GM10248 (cell line): ENCODE measurements around the gene CRADD.

Experiments
- CTCF ChIA-PET: fragments of 300-600 bp; sonication (Branson Sonifier 250); formaldehyde crosslinking; extraction: SDS; loops from one replicate; lab custom pipeline; 2021; ENCODE audit warnings: antibody characterized with exemption; lab: Yijun Ruan, JAX
- POLR2A ChIA-PET: fragments of 350-650 bp; sonication (Branson Sonifier 250); formaldehyde crosslinking; extraction: SDS; loops from one replicate; lab custom pipeline; 2020; ENCODE audit warnings: antibody characterized with exemption; lab: Yijun Ruan, JAX
- DNase-seq: peaks from one replicate; pipeline ENCODE4 v3.0.0; 2012; ENCODE audit errors: extremely low spot score
- TF ChIP-seq, protein P1 (sequence below): IDR thresholded peaks from 2 replicates; pipeline ENCODE4 v1.5.1; 2012; ENCODE audit warnings: mild to moderate bottlenecking, low read depth; ENCODE audit errors: extremely low read depth, missing control alignments, control extremely low read depth

The CRADD gene

DNA sequence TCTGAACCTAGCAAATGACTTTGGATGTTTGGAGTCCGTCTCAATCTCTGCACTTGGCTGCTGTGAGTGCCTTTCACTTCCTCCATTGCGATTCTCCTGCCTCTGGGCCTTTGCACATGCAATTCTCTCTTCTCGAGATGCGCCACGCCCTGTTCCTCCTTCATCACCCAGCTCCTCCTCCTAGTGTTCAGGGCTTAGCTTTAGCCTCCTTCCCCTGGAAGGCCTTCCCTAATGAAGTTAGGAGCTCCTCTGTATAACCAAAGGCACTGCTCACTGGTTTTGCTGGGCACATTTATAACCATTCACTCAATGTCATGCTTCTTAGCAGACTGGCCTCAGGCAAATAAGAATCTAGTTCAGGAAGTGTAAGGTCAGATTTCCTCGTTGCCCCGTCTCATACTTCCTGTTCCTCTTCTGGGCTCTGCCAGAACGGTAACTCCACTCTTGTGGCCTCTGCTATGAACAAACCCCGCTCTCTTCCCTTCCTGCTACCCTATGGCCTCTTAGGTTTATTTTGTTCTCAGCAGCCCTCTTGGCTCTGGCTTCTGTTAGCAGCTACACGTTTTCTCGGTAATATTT is 171.4 kb downstream of the CRADD start:
- POLR2A ChIA-PET = no interaction called here
- no peak for DNase-seq
- CTCF ChIA-PET = interaction anchor here (0.6 to 1.5 kb wide), 3 partner anchors 9 to 924 kb away, joined by 3 to 4 read pairs (median 3); no protein-coding TSS in a partner anchor
- TF ChIP-seq, protein P1, sequence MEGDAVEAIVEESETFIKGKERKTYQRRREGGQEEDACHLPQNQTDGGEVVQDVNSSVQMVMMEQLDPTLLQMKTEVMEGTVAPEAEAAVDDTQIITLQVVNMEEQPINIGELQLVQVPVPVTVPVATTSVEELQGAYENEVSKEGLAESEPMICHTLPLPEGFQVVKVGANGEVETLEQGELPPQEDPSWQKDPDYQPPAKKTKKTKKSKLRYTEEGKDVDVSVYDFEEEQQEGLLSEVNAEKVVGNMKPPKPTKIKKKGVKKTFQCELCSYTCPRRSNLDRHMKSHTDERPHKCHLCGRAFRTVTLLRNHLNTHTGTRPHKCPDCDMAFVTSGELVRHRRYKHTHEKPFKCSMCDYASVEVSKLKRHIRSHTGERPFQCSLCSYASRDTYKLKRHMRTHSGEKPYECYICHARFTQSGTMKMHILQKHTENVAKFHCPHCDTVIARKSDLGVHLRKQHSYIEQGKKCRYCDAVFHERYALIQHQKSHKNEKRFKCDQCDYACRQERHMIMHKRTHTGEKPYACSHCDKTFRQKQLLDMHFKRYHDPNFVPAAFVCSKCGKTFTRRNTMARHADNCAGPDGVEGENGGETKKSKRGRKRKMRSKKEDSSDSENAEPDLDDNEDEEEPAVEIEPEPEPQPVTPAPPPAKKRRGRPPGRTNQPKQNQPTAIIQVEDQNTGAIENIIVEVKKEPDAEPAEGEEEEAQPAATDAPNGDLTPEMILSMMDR = no peak

DNA sequence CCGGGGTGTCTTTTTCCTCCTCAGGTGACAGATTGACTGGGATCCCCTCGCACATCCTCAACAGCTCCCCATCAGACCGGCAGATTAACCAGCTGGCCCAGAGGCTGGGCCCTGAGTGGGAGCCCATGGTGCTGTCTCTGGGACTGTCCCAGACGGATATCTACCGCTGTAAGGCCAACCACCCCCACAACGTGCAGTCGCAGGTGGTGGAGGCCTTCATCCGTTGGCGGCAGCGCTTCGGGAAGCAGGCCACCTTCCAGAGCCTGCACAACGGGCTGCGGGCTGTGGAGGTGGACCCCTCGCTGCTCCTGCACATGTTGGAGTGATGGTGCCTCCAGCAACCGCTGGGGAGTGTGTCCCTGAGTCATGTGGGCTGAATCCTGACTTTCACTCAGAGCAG is 172.8 kb downstream of the CRADD start:
- TF ChIP-seq, protein P1 = no peak
- CTCF ChIA-PET = no interaction called here
- DNase-seq = no peak
- POLR2A ChIA-PET = interaction anchor here (0.8 kb wide), 1 partner anchor 531 kb away, joined by 6 read pairs; no protein-coding TSS in a partner anchor

- TF ChIP-seq, protein P1 = no peak
- no peak for DNase-seq
- CTCF ChIA-PET = interaction anchor here (0.7 kb wide), 1 partner anchor 9 kb away, joined by 3 read pairs; no protein-coding TSS in a partner anchor
- POLR2A ChIA-PET = interaction anchor here (0.8 kb wide), 1 partner anchor 530 kb away, joined by 6 read pairs; no protein-coding TSS in a partner anchor
These were observed 173.5 kb downstream of the CRADD start for GRCh38 chr12:93850481-93851256.

DNA sequence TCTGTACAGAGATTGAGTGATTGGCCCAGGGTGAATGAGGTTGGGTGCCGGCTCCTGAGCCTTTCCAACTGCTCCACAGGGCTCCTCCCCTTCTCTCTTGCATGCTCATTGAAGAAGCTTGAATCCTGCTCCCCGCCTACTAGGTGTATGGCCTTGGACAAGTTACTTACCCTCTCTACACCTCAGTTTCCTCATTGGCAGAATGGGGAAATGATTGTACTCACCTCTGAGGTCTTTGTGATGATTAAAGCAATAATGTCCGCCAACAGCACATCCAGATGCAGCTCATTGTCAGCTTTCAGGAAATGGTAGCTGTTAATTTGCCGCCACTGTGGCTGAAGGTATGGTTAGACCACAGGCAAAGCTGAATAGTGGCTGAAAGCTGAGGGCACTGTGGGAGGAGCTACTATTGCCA is 174.1 kb downstream of the CRADD start:
- ChIA-PET POLR2A (no interaction called here), CTCF (interaction anchor here (0.7 kb wide), 1 partner anchor 9 kb away, joined by 3 read pairs; no protein-coding TSS in a partner anchor)
- TF ChIP-seq, protein P1 = no peak
- no peak for DNase-seq

- CTCF ChIA-PET = no interaction called here
- DNase-seq = no peak
- TF ChIP-seq, protein P1 = no peak
- POLR2A ChIA-PET = no interaction called here
These were observed 175.0 kb downstream of the CRADD start for GRCh38 chr12:93852173-93852591.

- TF ChIP-seq, protein P1 = no peak
- ChIA-PET POLR2A (no interaction called here), CTCF (interaction anchor here (1.2 to 1.6 kb wide), 3 partner anchors 10 to 248 kb away, joined by 3 to 4 read pairs (median 3); no protein-coding TSS in a partner anchor)
- no peak for DNase-seq
These were observed 176.7 kb downstream of the CRADD start for GRCh38 chr12:93853698-93854478.
